ENCODE measurements around the gene PAPLN.
"Not testable (repeated sequence)": the region's sequence is repeated elsewhere in the genome, so short reads cannot be mapped to it uniquely, and the experiment has no call there.

Gene PAPLN

GRCh38 chr14:73293782-73294781, 56.8 kb downstream of the PAPLN start:
- no peak for DNase-seq

- no peak for DNase-seq
These were observed 58.0 kb downstream of the PAPLN start for GRCh38 chr14:73295198-73295796.

- no peak for DNase-seq
These were observed 68.2 kb downstream of the PAPLN start for GRCh38 chr14:73305499-73305898.

- DNase-seq: no peak
These were observed 70.0 kb downstream of the PAPLN start for GRCh38 chr14:73307261-73307660.

GRCh38 chr14:73309207-73309606, 71.9 kb downstream of the PAPLN start:
- DNase-seq: not testable (repeated sequence)

- DNase-seq: no peak
These were observed 74.4 kb downstream of the PAPLN start for GRCh38 chr14:73311708-73312030.

GRCh38 chr14:73312687-73313086, 75.4 kb downstream of the PAPLN start:
- DNase-seq: no peak

GRCh38 chr14:73313151-73313550, 75.8 kb downstream of the PAPLN start:
- no peak for DNase-seq

- no peak for DNase-seq
These were observed 86.6 kb downstream of the PAPLN start for GRCh38 chr14:73323896-73324399.

All from activated T-cell treated with anti-CD3 and anti-CD28 coated beads, Interleukin-2, amount 50 U/mL, for 1 hour (primary cell).